Endothelial cell of umbilical vein (primary cell): ENCODE measurements around the gene PCDHGA2. TPM values are rescaled to one million over a fixed set of nuclear protein-coding genes. Genes with fewer than 3 reads are reported as not detected.

Experiments
- BruUV-seq: library from RNA; stranded (reverse); fragments of 400-500 nt; replicated peaks from 2 replicates; lab custom pipeline; 2021; lab: Mats Ljungman, UMichigan
- CTCF ChIA-PET: fragments of 300-600, 350-600 bp; sonication (Branson Sonifier 250); formaldehyde crosslinking; loops from one replicate; lab custom pipeline; 2021; ENCODE audit warnings: antibody characterized with exemption, inconsistent platforms; lab: Charles Lee
- POLR2A ChIA-PET: fragments of 300-600, 350-600 bp; sonication (Branson Sonifier 250); formaldehyde crosslinking; loops from one replicate; lab custom pipeline; 2021; ENCODE audit warnings: antibody characterized with exemption, inconsistent platforms; lab: Charles Lee
- DNase-seq: peaks from one replicate; pipeline ENCODE4 v3.0.0-alpha.2; 2011; ENCODE audit warnings: low read depth, low spot score
- FAIRE-seq: peaks from 2 replicates; lab custom pipeline; 2011; peaks lifted over from hg19 to GRCh38; lab: Jason Lieb, UNC
- H2AFZ ChIP-seq: 2 replicates; pipeline ENCODE4 v1.6.0; 2012; ENCODE audit warnings: low read depth, low read length, control low read depth, inconsistent platforms
- H3K27ac ChIP-seq: 2 replicates; pipeline ENCODE4 v1.5.1; 2011; ENCODE audit warnings: low read depth, mild to moderate bottlenecking, control low read depth, low read length, moderate library complexity; ENCODE audit not compliant: insufficient read depth
- H3K27me3 ChIP-seq, 2 experiments: 2 replicates each; pipeline versions ENCODE4 v1.6.0 to v1.6.1; 2011; ENCODE audit warnings: low read length in 2 of 2, mixed read lengths in 1 of 2; ENCODE audit not compliant: control insufficient read depth in 2 of 2, insufficient read depth in 2 of 2
- H3K36me3 ChIP-seq, 2 experiments: 2 replicates in 1 of 2; 3 replicates in 1 of 2; pipeline ENCODE4 v1.5.1; 2011; ENCODE audit warnings: low read length in 2 of 2, mild to moderate bottlenecking in 1 of 2, moderate library complexity in 1 of 2; ENCODE audit not compliant: control insufficient read depth in 2 of 2, insufficient read depth in 2 of 2; ENCODE audit errors: extremely low read depth in 1 of 2
- H3K4me1 ChIP-seq: 3 replicates; pipeline ENCODE4 v1.5.1; 2011; ENCODE audit warnings: mild to moderate bottlenecking, low read length; ENCODE audit not compliant: control insufficient read depth, insufficient read depth; ENCODE audit errors: extremely low read depth
- H3K4me2 ChIP-seq: 2 replicates; pipeline ENCODE4 v1.6.1; 2011; ENCODE audit warnings: low read length, control low read depth, mixed read lengths; ENCODE audit not compliant: insufficient read depth
- H3K4me3 ChIP-seq, 3 experiments: fragments of 200-600 bp in 1 of 3; sonication (generic), shearing (Covaris generic) in 1 of 3; replicated peaks in 1 of 3; 2 replicates each; pipeline ENCODE4 v1.5.1; 2011 to 2016; ENCODE audit warnings: control low read depth in 3 of 3, low read length in 3 of 3, mild to moderate bottlenecking in 2 of 3, inconsistent platforms in 1 of 3, low read depth in 1 of 3, moderate library complexity in 1 of 3; ENCODE audit not compliant: insufficient read depth in 1 of 3
- H3K79me2 ChIP-seq: 2 replicates; pipeline ENCODE4 v1.6.0; 2012; ENCODE audit warnings: low read length, inconsistent platforms; ENCODE audit not compliant: control insufficient read depth, insufficient read depth
- H3K9ac ChIP-seq: replicated peaks from 2 replicates; pipeline ENCODE3; 2011; ENCODE audit warnings: low read length, control low read depth; ENCODE audit not compliant: insufficient read depth; ENCODE audit errors: extremely low read depth
- H3K9me1 ChIP-seq: replicated peaks from 3 replicates; pipeline ENCODE4 v1.6.0; 2011; ENCODE audit warnings: mild to moderate bottlenecking, low read length; ENCODE audit not compliant: control insufficient read depth, insufficient read depth; ENCODE audit errors: extremely low read depth
- H3K9me3 ChIP-seq: replicated peaks from 2 replicates; pipeline ENCODE4 v1.5.1; 2012; ENCODE audit warnings: low read length, inconsistent platforms; ENCODE audit not compliant: control insufficient read depth, insufficient read depth
- H4K20me1 ChIP-seq: replicated peaks from 2 replicates; pipeline ENCODE3; 2011; ENCODE audit warnings: mild to moderate bottlenecking, low read length; ENCODE audit not compliant: control insufficient read depth, insufficient read depth; ENCODE audit errors: extremely low read depth
- EZH2 ChIP-seq: IDR thresholded peaks from 2 replicates; pipeline ENCODE4 v1.6.1; 2012; ENCODE audit warnings: borderline replicate concordance, low read depth, mild to moderate bottlenecking, moderate library complexity, low read length, inconsistent platforms; ENCODE audit not compliant: severe bottlenecking
- FOS ChIP-seq: IDR thresholded peaks from 2 replicates; pipeline ENCODE4 v1.6.1; 2011; ENCODE audit warnings: mild to moderate bottlenecking, low read length, moderate library complexity, borderline replicate concordance; ENCODE audit not compliant: insufficient read depth
- GATA2 ChIP-seq: IDR thresholded peaks from 2 replicates; pipeline ENCODE4 v1.7.0; 2011; ENCODE audit warnings: low read depth, mild to moderate bottlenecking, moderate library complexity, mixed read lengths, low read length; ENCODE audit not compliant: insufficient read length, insufficient read depth
- JUN ChIP-seq: IDR thresholded peaks from 2 replicates; pipeline ENCODE4 v1.6.1; 2011; ENCODE audit warnings: borderline replicate concordance, low read depth; ENCODE audit not compliant: insufficient read length, insufficient read depth
- MYC ChIP-seq: IDR thresholded peaks from one replicate; pipeline ENCODE4 v1.6.1; 2011; ENCODE audit warnings: mild to moderate bottlenecking, low read depth, low read length
- POLR2A ChIP-seq: IDR thresholded peaks from 2 replicates; pipeline ENCODE4 v1.6.1; 2012; ENCODE audit warnings: low read depth, mild to moderate bottlenecking, control low read depth, low read length
- POLR2AphosphoS5 ChIP-seq: IDR thresholded peaks from 2 replicates; pipeline ENCODE4 v1.6.1; 2012; ENCODE audit warnings: low read depth, mild to moderate bottlenecking, control low read depth, low read length, moderate library complexity; ENCODE audit not compliant: insufficient read depth
- dilution Hi-C: fragments of 300-500 bp; cut with MboI; formaldehyde crosslinking; loops from one replicate; pipeline ENCODE4 v1.15.0; 2019; ENCODE audit warnings: low sequenced_read_pairs; ENCODE audit not compliant: extremely low pct_ligation_motif_present
- intact Hi-C: fragments of 100-400 bp; cut with micrococcal nuclease; formaldehyde crosslinking; loops from one replicate; pipeline ENCODE4 v1.10.0; 2022
- polyA plus RNA-seq, 4 experiments: library from polyadenylated mRNA; depleted of rRNA in 3 of 4; stranded (reverse) in 3 of 4; unstranded in 1 of 4; fragments of >200 nt; gene quantifications; 2 replicates each; pipeline versions ENCODE4 v1.2.1 to v1.2.3, GENCODE V29; 2011 to 2012; ENCODE audit warnings: missing spikeins in 1 of 4
- total RNA-seq: library from RNA; stranded (reverse); gene quantifications from 2 replicates; pipeline ENCODE4 v1.2.3, GENCODE V29; 2021
- TF ChIP-seq, protein P1 (sequence below): IDR thresholded peaks from 2 replicates; pipeline ENCODE4 v1.6.1; 2011; ENCODE audit not compliant: insufficient read depth, insufficient read length
- TF ChIP-seq, protein P2 (sequence below), 2 donors: IDR thresholded peaks; 1 replicate in 1 of 2; 2 replicates in 1 of 2; pipeline ENCODE4 v1.5.1; 2011; ENCODE audit warnings: low read length in 2 of 2, mild to moderate bottlenecking in 2 of 2, moderate library complexity in 2 of 2, control low read depth in 1 of 2, inconsistent platforms in 1 of 2, low read depth in 1 of 2; ENCODE audit not compliant: insufficient read depth in 1 of 2; ENCODE audit errors: extremely low read depth in 1 of 2

PCDHGA2 gene
- total and polyA plus RNA-seq, 2 donors (not counting 3 experiments of a cell fraction or from before 2014, with no cell fraction given): 1.2 to 2.0 TPM

DNA sequence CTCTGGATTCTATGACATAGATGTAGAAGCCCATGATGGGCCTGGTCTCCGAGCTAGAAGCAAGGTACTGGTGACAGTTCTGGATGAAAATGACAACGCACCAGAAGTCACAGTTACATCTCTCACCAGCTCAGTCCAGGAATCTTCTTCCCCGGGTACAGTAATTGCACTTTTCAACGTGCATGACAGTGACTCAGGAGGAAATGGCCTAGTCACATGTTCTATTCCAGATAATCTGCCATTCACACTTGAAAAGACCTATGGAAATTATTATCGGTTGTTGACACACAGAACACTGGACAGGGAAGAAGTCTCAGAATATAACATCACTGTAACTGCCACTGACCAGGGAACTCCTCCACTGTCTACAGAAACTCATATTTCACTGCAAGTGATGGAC lies 17.6 kb downstream of the PCDHGA2 start:
- no peak overlapping the region for H3K9ac ChIP-seq
- H3K4me1 ChIP-seq: no peaks in the 10 kb centered on the region
- no TSS peak for BruUV-seq
- dilution Hi-C loops (no loop called here), intact Hi-C loops (no loop called here)
- TF ChIP-seq POLR2AphosphoS5: no peak
- no peaks in the 10 kb centered on the region for H3K36me3 ChIP-seq
- no peaks in the 10 kb centered on the region for H3K79me2 ChIP-seq
- H3K9me3 ChIP-seq: no peaks in the 10 kb centered on the region
- DNase-seq: no peak
- H3K27me3 ChIP-seq: peaks cover 28 to 58% of the 10 kb centered on the region in 2 experiments
- no peak overlapping the region for H3K4me2 ChIP-seq
- H3K9me1 ChIP-seq: no peaks in the 10 kb centered on the region
- CTCF ChIA-PET: interaction anchor here (0.9 to 3.0 kb wide), 12 partner anchors 8 to 207 kb away, joined by 3 to 25 read pairs (median 6); partner anchors contain the start of genes PCDHGA11, PCDHGA12, PCDHGA2 and PCDHGA3
- H4K20me1 ChIP-seq: no peaks in the 10 kb centered on the region
- FAIRE-seq: no peak
- H3K27ac ChIP-seq: no peak overlapping the region
- no peak overlapping the region for H2AFZ ChIP-seq
- POLR2A ChIA-PET: no interaction called here
- no peak overlapping the region for H3K4me3 ChIP-seq

- no peaks in the 10 kb centered on the region for H3K79me2 ChIP-seq
- no TSS peak for BruUV-seq
- H3K9me3 ChIP-seq: no peaks in the 10 kb centered on the region
- H3K4me2 ChIP-seq: no peak overlapping the region
- H3K36me3 ChIP-seq: no peaks in the 10 kb centered on the region
- no peak overlapping the region for H3K9ac ChIP-seq
- CTCF ChIA-PET: interaction anchor here (2.5 kb wide), 1 partner anchor 34 kb away, joined by 6 read pairs; no protein-coding TSS in a partner anchor
- no peaks in the 10 kb centered on the region for H3K4me1 ChIP-seq
- H3K27me3 ChIP-seq: peaks cover 29 to 57% of the 10 kb centered on the region in 2 experiments
- H3K9me1 ChIP-seq: no peaks in the 10 kb centered on the region
- FAIRE-seq: no peak
- no peak overlapping the region for H2AFZ ChIP-seq
- no peak overlapping the region for H3K4me3 ChIP-seq
- dilution Hi-C loops: no loop called here
- TF ChIP-seq FOS (no peak), GATA2 (no peak), EZH2 (no peak), MYC (no peak), POLR2A (no peak), POLR2AphosphoS5 (no peak), JUN (no peak)
- TF ChIP-seq, protein P1, sequence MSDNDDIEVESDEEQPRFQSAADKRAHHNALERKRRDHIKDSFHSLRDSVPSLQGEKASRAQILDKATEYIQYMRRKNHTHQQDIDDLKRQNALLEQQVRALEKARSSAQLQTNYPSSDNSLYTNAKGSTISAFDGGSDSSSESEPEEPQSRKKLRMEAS: no peak
- TF ChIP-seq, protein P2, sequence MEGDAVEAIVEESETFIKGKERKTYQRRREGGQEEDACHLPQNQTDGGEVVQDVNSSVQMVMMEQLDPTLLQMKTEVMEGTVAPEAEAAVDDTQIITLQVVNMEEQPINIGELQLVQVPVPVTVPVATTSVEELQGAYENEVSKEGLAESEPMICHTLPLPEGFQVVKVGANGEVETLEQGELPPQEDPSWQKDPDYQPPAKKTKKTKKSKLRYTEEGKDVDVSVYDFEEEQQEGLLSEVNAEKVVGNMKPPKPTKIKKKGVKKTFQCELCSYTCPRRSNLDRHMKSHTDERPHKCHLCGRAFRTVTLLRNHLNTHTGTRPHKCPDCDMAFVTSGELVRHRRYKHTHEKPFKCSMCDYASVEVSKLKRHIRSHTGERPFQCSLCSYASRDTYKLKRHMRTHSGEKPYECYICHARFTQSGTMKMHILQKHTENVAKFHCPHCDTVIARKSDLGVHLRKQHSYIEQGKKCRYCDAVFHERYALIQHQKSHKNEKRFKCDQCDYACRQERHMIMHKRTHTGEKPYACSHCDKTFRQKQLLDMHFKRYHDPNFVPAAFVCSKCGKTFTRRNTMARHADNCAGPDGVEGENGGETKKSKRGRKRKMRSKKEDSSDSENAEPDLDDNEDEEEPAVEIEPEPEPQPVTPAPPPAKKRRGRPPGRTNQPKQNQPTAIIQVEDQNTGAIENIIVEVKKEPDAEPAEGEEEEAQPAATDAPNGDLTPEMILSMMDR (IDR thresholded peaks at IDR 0.05; ENCODE audit: extremely low read depth in 1 of 2, insufficient read depth in 1 of 2, low read depth in 1 of 2, low read length in 2 of 2): no peak
- no peak overlapping the region for H3K27ac ChIP-seq
- intact Hi-C loops: no loop called here
- POLR2A ChIA-PET: no interaction called here
- DNase-seq: no peak
- no peaks in the 10 kb centered on the region for H4K20me1 ChIP-seq
Observed at GRCh38 chr5:141356950-141357349, 18.4 kb downstream of the PCDHGA2 start.
